ENCODE data around the gene KIAA1217.

GRCh38 chr10:24247841-24248240 is 38.9 kb downstream of the KIAA1217 start:
- TF ChIP-seq ATF3 (IDR thresholded peaks at IDR 0.05) (no peak), SIN3A (IDR thresholded peaks at IDR 0.05; ENCODE audit: low read depth) (no peak), CTCF (IDR thresholded peaks at IDR 0.05 in 2 of 3, conservative IDR thresholded peaks at IDR 0.05 in 1 of 3; ENCODE audit: borderline replicate concordance in 1 of 3, insufficient read depth in 1 of 3, low read depth in 2 of 3, low read length in 2 of 3) (no peak), POLR2A (IDR thresholded peaks at IDR 0.05; ENCODE audit: borderline replicate concordance, extremely low read depth, insufficient read depth, insufficient read length) (no peak), RAD21 (IDR thresholded peaks at IDR 0.05; ENCODE audit: low read depth) (no peak), ZFX (IDR thresholded peaks at IDR 0.05) (no peak)
